ENCODE measurements around the gene CTSD.
A peak's percentile ranks its signal among the peaks of the same experiment; 100 is the strongest.

The CTSD gene

DNA sequence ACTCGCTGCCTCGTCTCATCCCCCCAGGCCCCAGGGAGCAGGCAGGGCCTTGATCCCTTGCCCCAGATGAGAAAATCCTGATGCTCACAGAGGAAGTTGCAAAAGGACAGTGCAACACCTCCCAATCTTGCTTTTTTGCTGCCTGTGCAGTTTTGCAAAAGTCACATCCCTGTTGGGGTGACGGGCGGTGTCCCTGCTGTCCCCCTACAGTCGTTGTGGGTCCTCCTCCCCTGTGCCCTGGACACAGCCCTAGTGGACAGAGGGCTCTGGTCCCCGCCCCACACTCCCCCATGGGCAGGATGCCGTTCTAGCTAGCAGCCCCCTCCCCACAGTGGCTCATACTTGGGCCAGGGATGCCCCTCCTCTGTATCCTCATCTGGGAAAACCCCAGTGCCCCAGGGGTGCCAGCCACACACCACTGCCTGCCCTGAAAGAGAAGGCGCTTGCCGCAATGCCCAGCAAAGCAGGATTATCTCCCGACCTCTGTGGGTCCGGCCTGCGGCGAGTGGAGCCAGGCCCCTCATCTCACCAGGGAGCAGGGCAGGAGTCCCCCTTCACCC lies 18.4 kb upstream of the CTSD start:
- no peak for DNase-seq (ENCODE audit: low spot score)

DNA sequence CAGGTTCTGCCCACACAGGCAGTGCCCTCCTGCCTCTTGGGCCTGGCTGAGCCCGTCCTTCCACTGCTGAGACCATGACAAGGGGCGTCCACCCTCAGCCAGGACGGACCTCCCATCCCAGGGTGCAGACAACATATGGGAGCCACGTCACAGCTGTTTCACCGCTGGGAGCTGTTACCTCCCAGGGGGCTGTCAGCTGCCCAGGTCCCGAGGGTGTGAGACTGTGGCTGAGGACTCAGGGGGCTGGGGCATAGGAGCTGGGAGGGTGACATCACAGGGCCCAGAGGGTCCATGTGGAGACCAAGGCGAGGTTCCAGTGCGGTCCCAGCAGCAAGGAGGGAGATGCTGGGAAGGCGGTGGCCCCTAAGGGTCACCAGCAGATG lies 17.9 kb upstream of the CTSD start:
- Histone ChIP-seq H4K8ac (ENCODE audit: low read depth, low read length) (no peak overlapping the region), H3K27ac (replicated peaks; ENCODE audit: low read length) (no peak overlapping the region), H3K9me3 (replicated peaks in 1 of 2; ENCODE audit: control insufficient read depth in 2 of 2, insufficient read depth in 1 of 2, low read depth in 1 of 2, low read length in 2 of 2) (peaks cover 0 to 2% of the 10 kb centered on the region in 2 donors), H2BK12ac (ENCODE audit: low read length) (peak overlapping the region; percentile 90), H2BK5ac (ENCODE audit: low read length) (peak overlapping the region; percentile 75), H4K91ac (ENCODE audit: low read depth, low read length, poor library complexity) (no peak overlapping the region), H3K9ac (ENCODE audit: low read depth, low read length, poor library complexity) (peak overlapping the region; percentile 81), H3K36me3 (replicated peaks in 1 of 2; ENCODE audit: control insufficient read depth in 2 of 2, insufficient read depth in 2 of 2, low read length in 2 of 2) (no peaks in the 10 kb centered on the region), H3K4me3 (ENCODE audit: low read length in 2 of 2) (no peak overlapping the region), H3K4ac (ENCODE audit: low read length) (peak overlapping the region; percentile 76), H3K4me2 (ENCODE audit: insufficient read depth, low read length, poor library complexity, severe bottlenecking) (no peak overlapping the region), H2AFZ (ENCODE audit: low read length) (no peak overlapping the region), H3K18ac (ENCODE audit: low read length) (peak overlapping the region; percentile 89), H2BK15ac (ENCODE audit: low read length) (peak overlapping the region; percentile 97), H3K79me1 (ENCODE audit: low read depth, low read length) (peaks cover 4% of the 10 kb centered on the region), H3K4me1 (ENCODE audit: control insufficient read depth in 2 of 2, insufficient read depth in 1 of 2, low read depth in 1 of 2, low read length in 2 of 2) (peaks cover 0 to 10% of the 10 kb centered on the region in 2 donors), H2AK5ac (ENCODE audit: low read depth, low read length) (peak overlapping the region; percentile 84), H2BK120ac (ENCODE audit: low read depth, low read length) (no peak overlapping the region), H3K23ac (ENCODE audit: low read depth, low read length, poor library complexity) (peak overlapping the region; percentile 73), H3K14ac (ENCODE audit: low read length) (peak overlapping the region; percentile 71), H3K27me3 (ENCODE audit: control insufficient read depth in 3 of 3, insufficient read depth in 3 of 3, low read depth in 1 of 3, low read length in 3 of 3) (peaks cover 0 to 57% (median 0%) of the 10 kb centered on the region in 3 experiments)
- no peak for DNase-seq (ENCODE audit: low spot score)
- no CpG with 5 or more reads among the region's 9 CpGs for whole genome bisulfite sequencing, 2 donors (ENCODE audit: extremely low coverage in 2 of 2, insufficient read length in 2 of 2, insufficient replicate concordance in 1 of 2)

More for the DNA sequence above, 18.4 kb upstream of the CTSD start:
- H3K4me1 ChIP-seq (ENCODE audit: control insufficient read depth in 2 of 2, insufficient read depth in 1 of 2, low read depth in 1 of 2, low read length in 2 of 2) = peaks cover 0 to 10% of the 10 kb centered on the region in 2 donors
- no peaks in the 10 kb centered on the region for H3K36me3 ChIP-seq (replicated peaks in 1 of 2; ENCODE audit: control insufficient read depth in 2 of 2, insufficient read depth in 2 of 2, low read length in 2 of 2)
- H4K91ac ChIP-seq (ENCODE audit: low read depth, low read length, poor library complexity) = no peak overlapping the region
- H3K27me3 ChIP-seq (ENCODE audit: control insufficient read depth in 3 of 3, insufficient read depth in 3 of 3, low read depth in 1 of 3, low read length in 3 of 3) = peaks cover 0 to 57% (median 0%) of the 10 kb centered on the region in 3 experiments
- no CpG with 5 or more reads among the region's 13 CpGs for WGBS, 2 donors (ENCODE audit: extremely low coverage in 2 of 2, insufficient read length in 2 of 2, insufficient replicate concordance in 1 of 2)
- no peak overlapping the region for H3K23ac ChIP-seq (ENCODE audit: low read depth, low read length, poor library complexity)
- no peaks in the 10 kb centered on the region for H3K9me3 ChIP-seq (replicated peaks in 1 of 2; ENCODE audit: control insufficient read depth in 2 of 2, insufficient read depth in 1 of 2, low read depth in 1 of 2, low read length in 2 of 2)
- H3K4me3 ChIP-seq (ENCODE audit: low read length in 2 of 2) = no peak overlapping the region
- H2BK5ac ChIP-seq (ENCODE audit: low read length) = peak overlapping the region; percentile 75
- peak overlapping the region; percentile 90 for H2BK12ac ChIP-seq (ENCODE audit: low read length)
- peak overlapping the region; percentile 97 for H2BK15ac ChIP-seq (ENCODE audit: low read length)
- peak overlapping the region; percentile 71 for H3K14ac ChIP-seq (ENCODE audit: low read length)
- no peak overlapping the region for H2AFZ ChIP-seq (ENCODE audit: low read length)
- no peak overlapping the region for H3K27ac ChIP-seq (replicated peaks; ENCODE audit: low read length)
- H3K18ac ChIP-seq (ENCODE audit: low read length) = no peak overlapping the region
- peak overlapping the region; percentile 81 for H2BK120ac ChIP-seq (ENCODE audit: low read depth, low read length)
- no peak overlapping the region for H3K4ac ChIP-seq (ENCODE audit: low read length)
- H4K8ac ChIP-seq (ENCODE audit: low read depth, low read length) = no peak overlapping the region
- no peak overlapping the region for H3K9ac ChIP-seq (ENCODE audit: low read depth, low read length, poor library complexity)
- H2AK5ac ChIP-seq (ENCODE audit: low read depth, low read length) = peak overlapping the region; percentile 84
- peaks cover 4% of the 10 kb centered on the region for H3K79me1 ChIP-seq (ENCODE audit: low read depth, low read length)
- H3K4me2 ChIP-seq (ENCODE audit: insufficient read depth, low read length, poor library complexity, severe bottlenecking) = no peak overlapping the region

DNA sequence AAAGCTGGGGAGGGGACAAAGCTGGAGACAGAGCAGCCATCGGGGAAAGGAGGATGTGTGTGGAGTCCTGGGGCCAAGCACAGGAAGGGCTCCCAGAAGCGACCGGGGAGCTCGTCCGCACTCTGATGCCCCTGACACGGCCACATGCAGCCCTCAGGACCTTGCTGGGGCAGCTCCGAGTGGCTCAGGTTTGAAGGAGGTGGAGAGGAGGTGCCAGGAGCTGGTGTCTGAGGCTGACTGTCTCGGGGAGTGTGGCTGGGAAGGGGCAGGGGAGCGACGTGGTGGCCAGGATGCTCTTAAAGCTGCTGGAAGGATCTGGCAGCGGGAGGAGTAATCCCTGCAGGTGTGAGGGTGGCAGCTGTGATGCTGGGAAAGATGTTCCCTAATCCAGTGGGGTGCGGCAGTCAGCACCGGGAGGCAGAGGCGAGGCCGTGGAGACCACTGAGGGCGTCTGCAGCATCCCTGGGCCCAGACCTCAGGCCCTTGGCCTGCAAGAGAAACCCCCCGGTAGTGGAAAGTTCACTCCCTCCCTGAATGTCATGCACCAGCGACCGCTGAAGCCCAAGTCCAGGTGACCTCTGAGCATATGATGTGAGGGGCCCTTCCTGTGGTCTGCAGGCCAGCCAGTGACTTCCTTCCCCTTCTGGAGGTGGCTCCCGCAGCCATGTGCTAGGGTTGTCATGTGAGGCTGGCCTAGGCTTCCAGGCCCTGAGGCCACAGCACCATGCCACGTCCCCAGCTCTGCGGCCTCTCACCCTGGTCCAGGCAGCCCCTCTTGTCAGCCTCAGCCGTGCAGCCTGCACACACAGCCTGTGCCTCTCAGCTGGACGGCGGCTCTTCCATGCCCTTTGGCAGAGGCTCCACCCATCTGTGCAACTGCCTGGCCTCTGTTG lies 17.2 kb upstream of the CTSD start:
- H3K79me1 ChIP-seq (ENCODE audit: low read depth, low read length) = peaks cover 4% of the 10 kb centered on the region
- peak overlapping the region; percentile 76 for H3K4ac ChIP-seq (ENCODE audit: low read length)
- peak overlapping the region; percentile 90 for H2AK5ac ChIP-seq (ENCODE audit: low read depth, low read length)
- peak overlapping the region; percentile 71 for H3K14ac ChIP-seq (ENCODE audit: low read length)
- peaks cover 0 to 5% of the 10 kb centered on the region in 2 donors for H3K9me3 ChIP-seq (replicated peaks in 1 of 2; ENCODE audit: control insufficient read depth in 2 of 2, insufficient read depth in 1 of 2, low read depth in 1 of 2, low read length in 2 of 2)
- H3K23ac ChIP-seq (ENCODE audit: low read depth, low read length, poor library complexity) = peak overlapping the region; percentile 73
- H3K36me3 ChIP-seq (replicated peaks in 1 of 2; ENCODE audit: control insufficient read depth in 2 of 2, insufficient read depth in 2 of 2, low read length in 2 of 2) = no peaks in the 10 kb centered on the region
- H4K8ac ChIP-seq (ENCODE audit: low read depth, low read length) = no peak overlapping the region
- H3K4me3 ChIP-seq (ENCODE audit: low read length in 2 of 2) = no peak overlapping the region
- peaks cover 0 to 57% (median 0%) of the 10 kb centered on the region in 3 experiments for H3K27me3 ChIP-seq (ENCODE audit: control insufficient read depth in 3 of 3, insufficient read depth in 3 of 3, low read depth in 1 of 3, low read length in 3 of 3)
- H2BK12ac ChIP-seq (ENCODE audit: low read length) = peak overlapping the region; percentile 90
- H2BK5ac ChIP-seq (ENCODE audit: low read length) = peak overlapping the region; percentile 75
- H3K4me1 ChIP-seq (ENCODE audit: control insufficient read depth in 2 of 2, insufficient read depth in 1 of 2, low read depth in 1 of 2, low read length in 2 of 2) = peaks cover 0 to 10% of the 10 kb centered on the region in 2 donors
- no peak overlapping the region for H3K27ac ChIP-seq (replicated peaks; ENCODE audit: low read length)
- H4K91ac ChIP-seq (ENCODE audit: low read depth, low read length, poor library complexity) = peak overlapping the region; percentile 22
- H3K9ac ChIP-seq (ENCODE audit: low read depth, low read length, poor library complexity) = peak overlapping the region; percentile 81
- H2BK15ac ChIP-seq (ENCODE audit: low read length) = peak overlapping the region; percentile 99
- no CpG with 5 or more reads among the region's 25 CpGs for WGBS, 2 donors (ENCODE audit: extremely low coverage in 2 of 2, insufficient read length in 2 of 2, insufficient replicate concordance in 1 of 2)
- no peak overlapping the region for H3K4me2 ChIP-seq (ENCODE audit: insufficient read depth, low read length, poor library complexity, severe bottlenecking)
- H2AFZ ChIP-seq (ENCODE audit: low read length) = peak overlapping the region; percentile 45
- peak overlapping the region; percentile 89 for H3K18ac ChIP-seq (ENCODE audit: low read length)
- H2BK120ac ChIP-seq (ENCODE audit: low read depth, low read length) = no peak overlapping the region
- DNase-seq (ENCODE audit: low spot score) = no peak
